ENCODE measurements around the gene PRMT1.

DNA sequence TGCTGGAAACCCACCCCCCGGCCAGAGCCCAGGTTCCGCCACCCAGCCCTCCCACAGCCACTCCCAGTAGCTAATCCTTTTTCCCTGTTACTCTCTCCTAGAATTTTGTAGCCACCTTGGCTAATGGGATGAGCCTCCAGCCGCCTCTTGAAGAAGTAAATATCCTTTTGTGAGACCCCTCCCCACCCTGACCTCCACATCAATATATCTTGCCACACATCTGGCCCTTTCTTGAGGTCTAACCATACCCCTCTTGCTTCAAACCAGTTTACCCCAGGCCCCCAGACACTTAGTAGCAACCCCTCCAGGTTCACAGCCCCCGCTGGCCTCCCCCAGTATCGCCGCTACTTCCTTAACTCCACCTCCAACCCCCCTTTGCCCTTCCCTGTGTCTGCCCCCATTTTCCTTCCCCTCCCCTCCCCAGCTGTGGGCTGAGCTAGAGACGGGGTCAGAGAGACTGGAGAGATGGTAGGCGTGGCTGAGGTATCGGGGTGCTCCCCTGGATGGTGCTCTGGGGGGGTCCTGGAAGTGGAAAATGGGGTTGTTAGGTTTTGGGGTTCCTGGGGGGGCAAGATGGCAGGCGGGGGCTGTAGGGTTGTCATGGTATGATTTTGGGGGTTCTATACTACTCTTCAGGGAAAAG lies 2.8 kb downstream of the PRMT1 start:
- TF ChIP-seq, protein P1, sequence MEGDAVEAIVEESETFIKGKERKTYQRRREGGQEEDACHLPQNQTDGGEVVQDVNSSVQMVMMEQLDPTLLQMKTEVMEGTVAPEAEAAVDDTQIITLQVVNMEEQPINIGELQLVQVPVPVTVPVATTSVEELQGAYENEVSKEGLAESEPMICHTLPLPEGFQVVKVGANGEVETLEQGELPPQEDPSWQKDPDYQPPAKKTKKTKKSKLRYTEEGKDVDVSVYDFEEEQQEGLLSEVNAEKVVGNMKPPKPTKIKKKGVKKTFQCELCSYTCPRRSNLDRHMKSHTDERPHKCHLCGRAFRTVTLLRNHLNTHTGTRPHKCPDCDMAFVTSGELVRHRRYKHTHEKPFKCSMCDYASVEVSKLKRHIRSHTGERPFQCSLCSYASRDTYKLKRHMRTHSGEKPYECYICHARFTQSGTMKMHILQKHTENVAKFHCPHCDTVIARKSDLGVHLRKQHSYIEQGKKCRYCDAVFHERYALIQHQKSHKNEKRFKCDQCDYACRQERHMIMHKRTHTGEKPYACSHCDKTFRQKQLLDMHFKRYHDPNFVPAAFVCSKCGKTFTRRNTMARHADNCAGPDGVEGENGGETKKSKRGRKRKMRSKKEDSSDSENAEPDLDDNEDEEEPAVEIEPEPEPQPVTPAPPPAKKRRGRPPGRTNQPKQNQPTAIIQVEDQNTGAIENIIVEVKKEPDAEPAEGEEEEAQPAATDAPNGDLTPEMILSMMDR (IDR thresholded peaks at IDR 0.05) = no peak
- no peak for TF ChIP-seq POLR2A (IDR thresholded peaks at IDR 0.05)

Measured in Peyer's patch (tissue), 4 donors.